AG09309 (cell line): Measurements from ENCODE around the gene TRAIP.
A peak's percentile ranks its signal among the peaks of the same experiment; 100 is the strongest.

Experiments
- DNase-seq: peaks from one replicate; pipeline ENCODE4 v3.0.0-alpha.2; 2010; ENCODE audit warnings: low read depth
- H3K4me3 ChIP-seq: 2 replicates; pipeline ENCODE4 v1.5.1; 2011; ENCODE audit warnings: mild to moderate bottlenecking, low read depth, low read length, moderate library complexity; ENCODE audit not compliant: control insufficient read depth
- CTCF ChIP-seq: IDR thresholded peaks from 2 replicates; pipeline ENCODE4 v1.5.1; 2011; ENCODE audit warnings: mild to moderate bottlenecking, low read depth, low read length, inconsistent platforms; ENCODE audit not compliant: insufficient read depth, control insufficient read depth; ENCODE audit errors: missing control alignments

Gene TRAIP

GRCh38 chr3:49845694-49846093 lies 10.7 kb downstream of the TRAIP start:
- no peak overlapping the region for H3K4me3 ChIP-seq
- no peak for DNase-seq
- TF ChIP-seq CTCF: no peak

GRCh38 chr3:49844464-49845183 lies 11.7 kb downstream of the TRAIP start:
- no peak for DNase-seq
- H3K4me3 ChIP-seq: no peak overlapping the region
- TF ChIP-seq CTCF: no peak

GRCh38 chr3:49842843-49843517 lies 13.4 kb downstream of the TRAIP start:
- no peak for DNase-seq
- no peak overlapping the region for H3K4me3 ChIP-seq
- TF ChIP-seq CTCF: no peak

GRCh38 chr3:49841806-49842205 lies 14.6 kb downstream of the TRAIP start:
- H3K4me3 ChIP-seq: no peak overlapping the region
- TF ChIP-seq CTCF: no peak
- DNase-seq: no peak

- no peak overlapping the region for H3K4me3 ChIP-seq
- peak; percentile 45 for TF ChIP-seq CTCF
- DNase-seq: no peak
Observed at GRCh38 chr3:49841126-49841696, 15.2 kb downstream of the TRAIP start.

- no peak overlapping the region for H3K4me3 ChIP-seq
- DNase-seq: no peak
- no peak for TF ChIP-seq CTCF
Observed at GRCh38 chr3:49840388-49840787, 16.0 kb downstream of the TRAIP start.
